ENCODE data around the gene FRMD5.

FRMD5 gene

GRCh38 chr15:44163370-44163769 lies 31.7 kb downstream of the FRMD5 start:
- DNase-seq (ENCODE audit: low read depth in 1 of 2, low spot score in 1 of 2), result no peak

GRCh38 chr15:44160796-44161195 lies 34.3 kb downstream of the FRMD5 start:
- DNase-seq (ENCODE audit: low read depth in 1 of 2, low spot score in 1 of 2), result no peak

- DNase-seq (ENCODE audit: low read depth in 1 of 2, low spot score in 1 of 2), result no peak
Measured at GRCh38 chr15:44159492-44159891, 35.6 kb downstream of the FRMD5 start.

- no peak for DNase-seq (ENCODE audit: low read depth in 1 of 2, low spot score in 1 of 2)
Measured at GRCh38 chr15:44158111-44158510, 37.0 kb downstream of the FRMD5 start.

- DNase-seq (ENCODE audit: low read depth in 1 of 2, low spot score in 1 of 2), result no peak
Measured at GRCh38 chr15:44157679-44158078, 37.4 kb downstream of the FRMD5 start.

GRCh38 chr15:44153352-44153751 lies 41.7 kb downstream of the FRMD5 start:
- DNase-seq (ENCODE audit: low read depth in 1 of 2, low spot score in 1 of 2), result no peak

- no peak for DNase-seq (ENCODE audit: low read depth in 1 of 2, low spot score in 1 of 2)
Measured at GRCh38 chr15:44149224-44149623, 45.8 kb downstream of the FRMD5 start.

GRCh38 chr15:44148580-44148979 lies 46.5 kb downstream of the FRMD5 start:
- DNase-seq (ENCODE audit: low read depth in 1 of 2, low spot score in 1 of 2), result no peak

GRCh38 chr15:44147636-44148035 lies 47.4 kb downstream of the FRMD5 start:
- no peak for DNase-seq (ENCODE audit: low read depth in 1 of 2, low spot score in 1 of 2)

GRCh38 chr15:44145495-44145894 lies 49.6 kb downstream of the FRMD5 start:
- DNase-seq (ENCODE audit: low read depth in 1 of 2, low spot score in 1 of 2), result no peak

GRCh38 chr15:44144992-44145391 lies 50.1 kb downstream of the FRMD5 start:
- no peak for DNase-seq (ENCODE audit: low read depth in 1 of 2, low spot score in 1 of 2)

- DNase-seq (ENCODE audit: low read depth in 1 of 2, low spot score in 1 of 2), result no peak
Measured at GRCh38 chr15:44144184-44144583, 50.9 kb downstream of the FRMD5 start.

GRCh38 chr15:44137750-44138149 lies 57.3 kb downstream of the FRMD5 start:
- no peak for DNase-seq (ENCODE audit: low read depth in 1 of 2, low spot score in 1 of 2)

- no peak for DNase-seq (ENCODE audit: low read depth in 1 of 2, low spot score in 1 of 2)
Measured at GRCh38 chr15:44136991-44137477, 58.0 kb downstream of the FRMD5 start.

GRCh38 chr15:44132057-44132456 lies 63.0 kb downstream of the FRMD5 start:
- no peak for DNase-seq (ENCODE audit: low read depth in 1 of 2, low spot score in 1 of 2)

- no peak for DNase-seq (ENCODE audit: low read depth in 1 of 2, low spot score in 1 of 2)
Measured at GRCh38 chr15:44130778-44131177, 64.3 kb downstream of the FRMD5 start.

GRCh38 chr15:44129911-44130310 lies 65.2 kb downstream of the FRMD5 start:
- no peak for DNase-seq (ENCODE audit: low read depth in 1 of 2, low spot score in 1 of 2)

- DNase-seq (ENCODE audit: low read depth in 1 of 2, low spot score in 1 of 2), result no peak
Measured at GRCh38 chr15:44128443-44128842, 66.6 kb downstream of the FRMD5 start.

- DNase-seq (ENCODE audit: low read depth in 1 of 2, low spot score in 1 of 2), result no peak
Measured at GRCh38 chr15:44125879-44126278, 69.2 kb downstream of the FRMD5 start.

- no peak for DNase-seq (ENCODE audit: low read depth in 1 of 2, low spot score in 1 of 2)
Measured at GRCh38 chr15:44102675-44103254, 92.3 kb downstream of the FRMD5 start.

GRCh38 chr15:44101944-44102343 lies 93.1 kb downstream of the FRMD5 start:
- no peak for DNase-seq (ENCODE audit: low read depth in 1 of 2, low spot score in 1 of 2)

GRCh38 chr15:44101286-44101685 lies 93.8 kb downstream of the FRMD5 start:
- DNase-seq (ENCODE audit: low read depth in 1 of 2, low spot score in 1 of 2), result no peak

- DNase-seq (ENCODE audit: low read depth in 1 of 2, low spot score in 1 of 2), result no peak
Measured at GRCh38 chr15:44099671-44100070, 95.4 kb downstream of the FRMD5 start.

GRCh38 chr15:44097552-44097951 lies 97.5 kb downstream of the FRMD5 start:
- DNase-seq (ENCODE audit: low read depth in 1 of 2, low spot score in 1 of 2), result no peak
